Stimulated activated CD8-positive, alpha-beta memory T cell treated with anti-CD3 and anti-CD28 coated beads, Interleukin-12 subunit alpha, Interleukin-12 subunit beta, amount 100 ng/mL, for 1 hour (primary cell): ENCODE results near the gene SLC24A1.

Experiments used
- DNase-seq: peaks from one replicate; pipeline ENCODE4 v3.0.0-alpha.2; 2020; ENCODE audit warnings: low read depth

The SLC24A1 gene

GRCh38 chr15:65618560-65619109 is 3.1 kb upstream of the SLC24A1 start:
- DNase-seq, result no peak

GRCh38 chr15:65619626-65620290 is 2.0 kb upstream of the SLC24A1 start:
- DNase-seq, result no peak

GRCh38 chr15:65620833-65621232 is 905 bp upstream of the SLC24A1 start:
- no peak for DNase-seq

- DNase-seq, result no peak
Measured at GRCh38 chr15:65623103-65623502, 1.4 kb downstream of the SLC24A1 start.

GRCh38 chr15:65626856-65627255 is 5.1 kb downstream of the SLC24A1 start:
- DNase-seq, result no peak

GRCh38 chr15:65629548-65629947 is 7.8 kb downstream of the SLC24A1 start:
- DNase-seq, result no peak

GRCh38 chr15:65630760-65631159 is 9.0 kb downstream of the SLC24A1 start:
- DNase-seq, result no peak

- no peak for DNase-seq
Measured at GRCh38 chr15:65631503-65631902, 9.8 kb downstream of the SLC24A1 start.

- DNase-seq, result no peak
Measured at GRCh38 chr15:65632780-65633375, 11.1 kb downstream of the SLC24A1 start.

GRCh38 chr15:65633752-65634151 is 12.0 kb downstream of the SLC24A1 start:
- DNase-seq, result no peak

GRCh38 chr15:65634356-65634755 is 12.6 kb downstream of the SLC24A1 start:
- no peak for DNase-seq

GRCh38 chr15:65638109-65638508 is 16.4 kb downstream of the SLC24A1 start:
- DNase-seq, result no peak

GRCh38 chr15:65638681-65639089 is 16.9 kb downstream of the SLC24A1 start:
- DNase-seq, result peak; percentile 1

- no peak for DNase-seq
Measured at GRCh38 chr15:65639509-65639908, 17.8 kb downstream of the SLC24A1 start.

- no peak for DNase-seq
Measured at GRCh38 chr15:65641768-65642475, 20.2 kb downstream of the SLC24A1 start.

- no peak for DNase-seq
Measured at GRCh38 chr15:65642594-65642993, 20.9 kb downstream of the SLC24A1 start.

GRCh38 chr15:65644282-65644681 is 22.5 kb downstream of the SLC24A1 start:
- DNase-seq, result no peak

GRCh38 chr15:65645392-65645791 is 23.7 kb downstream of the SLC24A1 start:
- DNase-seq, result no peak

- DNase-seq, result no peak
Measured at GRCh38 chr15:65646486-65646885, 24.7 kb downstream of the SLC24A1 start.

GRCh38 chr15:65650312-65651041 is 28.7 kb downstream of the SLC24A1 start:
- no peak for DNase-seq

- DNase-seq, result no peak
Measured at GRCh38 chr15:65651042-65651322, 29.2 kb downstream of the SLC24A1 start.
